Epithelial cell of proximal tubule (primary cell): ENCODE measurements around the gene MTCH2. TPM values are rescaled to one million over a fixed set of nuclear protein-coding genes. Genes with fewer than 3 reads are reported as not detected.

Source experiments
- DNase-seq: peaks from one replicate; pipeline ENCODE4 v3.0.0-alpha.2; 2011; ENCODE audit warnings: low read depth
- H3K4me3 ChIP-seq: 2 replicates; pipeline ENCODE4 v1.5.1; 2011; ENCODE audit warnings: low read depth, mild to moderate bottlenecking, low read length
- CTCF ChIP-seq: conservative IDR thresholded peaks from 2 replicates; pipeline ENCODE4 v1.5.1; 2012; ENCODE audit warnings: low read depth, mild to moderate bottlenecking, low read length
- total RNA-seq: library from RNA; depleted of rRNA; stranded (reverse); fragments of >200 nt; gene quantifications from 2 replicates; pipeline ENCODE4 v1.2.3, GENCODE V29; 2015

The MTCH2 gene
- total RNA-seq, 1 donor from 2014 or later: 160 TPM

GRCh38 chr11:47571895-47572294 is 70.5 kb downstream of the MTCH2 start:
- TF ChIP-seq CTCF: no peak
- no peak for DNase-seq
- H3K4me3 ChIP-seq: no peak overlapping the region

GRCh38 chr11:47571357-47571729 is 71.0 kb downstream of the MTCH2 start:
- DNase-seq: no peak
- TF ChIP-seq CTCF: no peak
- H3K4me3 ChIP-seq: no peak overlapping the region

- no peak overlapping the region for H3K4me3 ChIP-seq
- DNase-seq: no peak
- TF ChIP-seq CTCF: no peak
Measured at GRCh38 chr11:47570651-47571356, 71.6 kb downstream of the MTCH2 start.

GRCh38 chr11:47569646-47570045 is 72.7 kb downstream of the MTCH2 start:
- no peak for DNase-seq
- H3K4me3 ChIP-seq: no peak overlapping the region
- TF ChIP-seq CTCF: no peak

Other genes starting within 250 kb of the MTCH2 start
- 64.5 and 73.5 TPM in 2 replicates for gene SLC39A13, start 234.0 kb downstream of the MTCH2 start, total RNA-seq
- 169 and 319 TPM in 2 replicates for gene PSMC3, start 216.1 kb downstream of the MTCH2 start, total RNA-seq
- gene RAPSN, start 193.4 kb downstream of the MTCH2 start, total RNA-seq: not detected in 2 replicates
- gene CELF1, start 89.4 kb downstream of the MTCH2 start, total RNA-seq: 64.8 and 71.8 TPM in 2 replicates
- 124 and 170 TPM in 2 replicates for gene PTPMT1, start 77.0 kb downstream of the MTCH2 start, total RNA-seq
- 12.3 and 27.2 TPM in 2 replicates for gene KBTBD4, start 63.6 kb downstream of the MTCH2 start, total RNA-seq
- gene NDUFS3, start 63.5 kb downstream of the MTCH2 start, total RNA-seq: 85.6 and 89.3 TPM in 2 replicates
- not detected in 2 replicates for gene FAM180B, start 55.9 kb downstream of the MTCH2 start, total RNA-seq
- 2.9 and 3.1 TPM in 2 replicates for gene C1QTNF4, start 48.1 kb downstream of the MTCH2 start, total RNA-seq
- gene AGBL2, start 72.8 kb upstream of the MTCH2 start, total RNA-seq: 0.06 and 0.72 TPM in 2 replicates
- gene FNBP4, start 124.8 kb upstream of the MTCH2 start, total RNA-seq: 31.0 and 63.5 TPM in 2 replicates
- 12.3 and 19.9 TPM in 2 replicates for gene NUP160, start 205.8 kb upstream of the MTCH2 start, total RNA-seq